HG03432 (cell line): Measurements from ENCODE around the gene EML3.
"Not testable (repeated sequence)": the region's sequence is repeated elsewhere in the genome, so short reads cannot be mapped to it uniquely, and the experiment has no call there.

Experiments
- ATAC-seq: cut with Tn5 transposase; IDR thresholded peaks from one replicate; pipeline ENCODE4 v1.9.1; 2021; ENCODE audit warnings: mild to moderate bottlenecking, moderate library complexity; ENCODE audit not compliant: unreplicated experiment

Gene EML3

GRCh38 chr11:62612366-62613290 lies at the start of gene EML3, which contains the start of gene ROM1:
EML3 (minus strand) TSS chr11:62612775; CDS start chr11:62612457, 318 bp downstream.
ROM1 (plus strand) TSS chr11:62613257; CDS start chr11:62613282, 25 bp downstream.
- peak; percentile 71 for ATAC-seq

- ATAC-seq = no peak
Observed at GRCh38 chr11:62656796-62657429, 44.3 kb upstream of the EML3 start.

GRCh38 chr11:62654297-62654696 lies 41.7 kb upstream of the EML3 start:
- no peak for ATAC-seq

GRCh38 chr11:62652161-62653006 lies 39.8 kb upstream of the EML3 start:
- no peak for ATAC-seq

- ATAC-seq = not testable (repeated sequence)
Observed at GRCh38 chr11:62650283-62650682, 37.7 kb upstream of the EML3 start.

GRCh38 chr11:62649486-62649885 lies 36.9 kb upstream of the EML3 start:
- no peak for ATAC-seq

GRCh38 chr11:62648967-62649364 lies 36.4 kb upstream of the EML3 start:
- no peak for ATAC-seq

GRCh38 chr11:62648185-62648966 lies 35.8 kb upstream of the EML3 start:
- no peak for ATAC-seq

- ATAC-seq = no peak
Observed at GRCh38 chr11:62647609-62648005, 35.0 kb upstream of the EML3 start.

GRCh38 chr11:62646825-62647608 lies 34.4 kb upstream of the EML3 start:
- ATAC-seq = no peak

GRCh38 chr11:62645946-62646824 lies 33.6 kb upstream of the EML3 start, which contains the start of gene GANAB:
GANAB (minus strand) TSS chr11:62646613; CDS start chr11:62646599, 14 bp downstream.
- ATAC-seq = peak; percentile 91

- ATAC-seq = no peak
Observed at GRCh38 chr11:62645671-62645945, 33.0 kb upstream of the EML3 start.

GRCh38 chr11:62644220-62644619 lies 31.6 kb upstream of the EML3 start:
- ATAC-seq = no peak

GRCh38 chr11:62632492-62632891 lies 19.9 kb upstream of the EML3 start:
- ATAC-seq = no peak

GRCh38 chr11:62627713-62628112 lies 15.1 kb upstream of the EML3 start:
- ATAC-seq = no peak

GRCh38 chr11:62622476-62623089 lies 10.0 kb upstream of the EML3 start:
- ATAC-seq = no peak

GRCh38 chr11:62621567-62622470 lies 9.2 kb upstream of the EML3 start, which contains the start of gene B3GAT3:
B3GAT3 (minus strand) TSS chr11:62621986; CDS start chr11:62621947, 39 bp downstream.
- ATAC-seq = peak; percentile 96
